Calu3 (cell line): ENCODE results near the gene RIN3. TPM values are rescaled to one million over a fixed set of nuclear protein-coding genes. Genes with fewer than 3 reads are reported as not detected.

Source experiments
- BruUV-seq: library from RNA; stranded (reverse); fragments of 400-500 nt; replicated peaks from 2 replicates; lab custom pipeline; 2021; lab: Mats Ljungman, UMichigan
- CTCF ChIA-PET: fragments of 300-600 bp; sonication (Branson Sonifier 250); formaldehyde crosslinking; loops from one replicate; lab custom pipeline; 2022; ENCODE audit warnings: antibody characterized with exemption; lab: Charles Lee
- DNase-seq: peaks from one replicate; pipeline ENCODE4 v3.0.0; 2022
- H3K27ac Mint-ChIP-seq: one replicate; pipeline ENCODE4 v1.8.0; 2022; ENCODE audit warnings: mixed read lengths; ENCODE audit not compliant: unreplicated experiment
- H3K27me3 Mint-ChIP-seq: one replicate; pipeline ENCODE4 v1.8.0; 2022; ENCODE audit warnings: mixed read lengths; ENCODE audit not compliant: unreplicated experiment
- H3K36me3 Mint-ChIP-seq: one replicate; pipeline ENCODE4 v1.8.0; 2022; ENCODE audit warnings: mild to moderate bottlenecking, moderate library complexity, mixed read lengths; ENCODE audit not compliant: insufficient read depth, unreplicated experiment
- H3K4me1 Mint-ChIP-seq: one replicate; pipeline ENCODE4 v1.8.0; 2022; ENCODE audit warnings: mild to moderate bottlenecking, low read depth, mixed read lengths; ENCODE audit not compliant: unreplicated experiment
- H3K4me3 Mint-ChIP-seq: one replicate; pipeline ENCODE4 v1.8.0; 2022; ENCODE audit warnings: mild to moderate bottlenecking, low read depth, moderate library complexity, mixed read lengths; ENCODE audit not compliant: unreplicated experiment
- H3K9me3 Mint-ChIP-seq: one replicate; pipeline ENCODE4 v1.8.0; 2022; ENCODE audit warnings: low read depth, mixed read lengths; ENCODE audit not compliant: unreplicated experiment
- CTCF ChIP-seq: fragments of 200-600 bp; IDR thresholded peaks from one replicate; pipeline ENCODE4 v1.8.0; 2022; ENCODE audit warnings: antibody characterized with exemption; ENCODE audit not compliant: unreplicated experiment
- intact Hi-C: fragments of 100-400 bp; cut with micrococcal nuclease; formaldehyde crosslinking; loops from one replicate; pipeline ENCODE4 v1.10.0; 2022; ENCODE audit not compliant: unreplicated experiment
- total RNA-seq: library from RNA; stranded (reverse); gene quantifications from 2 replicates; pipeline ENCODE4 v1.2.3, GENCODE V29; 2022

The RIN3 gene
- total RNA-seq, 1 experiment from 2014 or later, result 13.8 TPM

- intact Hi-C loops, result no loop called here
- Mint-ChIP-seq H3K27ac (no peak overlapping the region), H3K4me3 (no peak overlapping the region), H3K4me1 (no peaks in the 10 kb centered on the region), H3K36me3 (no peaks in the 10 kb centered on the region), H3K27me3 (no peaks in the 10 kb centered on the region), H3K9me3 (no peaks in the 10 kb centered on the region)
- no peak for TF ChIP-seq CTCF
- no peak for DNase-seq
- CTCF ChIA-PET, result interaction anchor here (1.2 kb wide), 1 partner anchor 9 kb away, joined by 5 read pairs; no protein-coding TSS in a partner anchor
- no TSS peak for BruUV-seq
Observed at GRCh38 chr14:92555465-92556111, 42.0 kb downstream of the RIN3 start.

- no peaks in the 10 kb centered on the region for H3K4me1 Mint-ChIP-seq
- H3K27ac Mint-ChIP-seq, result no peak overlapping the region
- H3K27me3 Mint-ChIP-seq, result no peaks in the 10 kb centered on the region
- CTCF ChIA-PET, result interaction anchor here (0.5 kb wide), 1 partner anchor 1212 kb away, joined by 5 read pairs; no protein-coding TSS in a partner anchor
- no peaks in the 10 kb centered on the region for H3K9me3 Mint-ChIP-seq
- intact Hi-C loops, result no loop called here
- no TSS peak for BruUV-seq
- no peak overlapping the region for H3K4me3 Mint-ChIP-seq
- DNase-seq, result no peak
- H3K36me3 Mint-ChIP-seq, result no peaks in the 10 kb centered on the region
- TF ChIP-seq CTCF, result no peak
Observed at GRCh38 chr14:92556255-92556741, 42.7 kb downstream of the RIN3 start.

GRCh38 chr14:92556863-92557543 lies 43.4 kb downstream of the RIN3 start:
- H3K9me3 Mint-ChIP-seq, result no peaks in the 10 kb centered on the region
- no peaks in the 10 kb centered on the region for H3K27me3 Mint-ChIP-seq
- H3K4me3 Mint-ChIP-seq, result no peak overlapping the region
- H3K27ac Mint-ChIP-seq, result no peak overlapping the region
- TF ChIP-seq CTCF, result no peak
- intact Hi-C loops, result no loop called here
- H3K4me1 Mint-ChIP-seq, result no peaks in the 10 kb centered on the region
- no peaks in the 10 kb centered on the region for H3K36me3 Mint-ChIP-seq
- CTCF ChIA-PET, result no interaction called here
- no TSS peak for BruUV-seq
- DNase-seq, result no peak

- CTCF ChIA-PET, result no interaction called here
- intact Hi-C loops, result no loop called here
- Mint-ChIP-seq H3K4me1 (no peaks in the 10 kb centered on the region), H3K9me3 (no peaks in the 10 kb centered on the region), H3K4me3 (no peak overlapping the region), H3K27ac (no peak overlapping the region), H3K36me3 (no peaks in the 10 kb centered on the region), H3K27me3 (no peaks in the 10 kb centered on the region)
- DNase-seq, result no peak
- BruUV-seq, result no TSS peak
- TF ChIP-seq CTCF, result no peak
Observed at GRCh38 chr14:92557544-92557912, 43.9 kb downstream of the RIN3 start.
